Endodermal cell (in vitro differentiated cells): Measurements from ENCODE around the gene FYN. TPM values are rescaled to one million over a fixed set of nuclear protein-coding genes. Genes with fewer than 3 reads are reported as not detected.

ENCODE experiments used
- DNase-seq: peaks from one replicate; pipeline ENCODE4 v3.0.0-alpha.2; 2017
- H3K27ac ChIP-seq: 2 replicates; pipeline ENCODE4 v1.5.1; 2013; ENCODE audit warnings: mild to moderate bottlenecking, low read depth, low read length, moderate library complexity
- H3K27me3 ChIP-seq: 2 replicates; pipeline ENCODE4 v1.6.1; 2013; ENCODE audit warnings: mild to moderate bottlenecking, low read length, moderate library complexity; ENCODE audit not compliant: insufficient read depth, control insufficient read depth, poor library complexity, severe bottlenecking
- H3K36me3 ChIP-seq: 2 replicates; pipeline ENCODE4 v1.7.0; 2013; ENCODE audit warnings: mild to moderate bottlenecking, low read length, moderate library complexity; ENCODE audit not compliant: control insufficient read depth, insufficient read depth
- H3K4me1 ChIP-seq: one replicate; pipeline ENCODE4 v1.7.0; 2013; ENCODE audit warnings: low read length; ENCODE audit not compliant: control insufficient read depth, insufficient read depth
- H3K4me3 ChIP-seq: 2 replicates; pipeline ENCODE4 v1.5.1; 2013; ENCODE audit warnings: mild to moderate bottlenecking, low read length, moderate library complexity
- H3K9ac ChIP-seq: 2 replicates; pipeline ENCODE4 v1.6.1; 2013; ENCODE audit warnings: mild to moderate bottlenecking, low read length, moderate library complexity; ENCODE audit not compliant: poor library complexity, severe bottlenecking; ENCODE audit errors: extremely low read depth
- H3K9me3 ChIP-seq: 2 replicates; pipeline ENCODE4 v1.6.1; 2013; ENCODE audit warnings: mild to moderate bottlenecking, low read length, moderate library complexity; ENCODE audit not compliant: control insufficient read depth
- H3K27ac Mint-ChIP-seq: 2 replicates; pipeline ENCODE4 v1.8.0; 2020; ENCODE audit warnings: mixed read lengths
- H3K27me3 Mint-ChIP-seq: 2 replicates; pipeline ENCODE4 v1.8.0; 2021; ENCODE audit warnings: mild to moderate bottlenecking, mixed read lengths; ENCODE audit not compliant: insufficient read depth
- H3K36me3 Mint-ChIP-seq: 2 replicates; pipeline ENCODE4 v1.8.0; 2020; ENCODE audit warnings: low read depth, mixed read lengths
- H3K4me1 Mint-ChIP-seq: 2 replicates; pipeline ENCODE4 v1.8.0; 2020; ENCODE audit warnings: mixed read lengths
- H3K4me3 Mint-ChIP-seq: 2 replicates; pipeline ENCODE4 v1.8.0; 2020; ENCODE audit warnings: mild to moderate bottlenecking, moderate library complexity, mixed read lengths
- H3K9me3 Mint-ChIP-seq: 2 replicates; pipeline ENCODE4 v1.8.0; 2020; ENCODE audit warnings: mild to moderate bottlenecking, mixed read lengths
- CTCF ChIP-seq: fragments of 200-600 bp; sonication (generic); conservative IDR thresholded peaks from 2 replicates; pipeline ENCODE4 v1.5.0; 2021; ENCODE audit warnings: antibody characterized with exemption, mild to moderate bottlenecking
- whole genome bisulfite sequencing, 2 experiments: methylation state at CpG; one replicate each; pipeline versions ENCODE4 v1.1.5 to v1.1.7; 2013; ENCODE audit warnings: missing lambda C conversion rate in 2 of 2, mixed read lengths in 1 of 2; ENCODE audit not compliant: insufficient coverage in 1 of 2, insufficient read length in 1 of 2; 5-methylcytosine and 5-hydroxymethylcytosine counted together
- total RNA-seq, 2 donors: library from RNA; stranded (reverse); fragmentation: NEBNext Ultra II Directional in 1 of 2; extraction: Animal tissue kit (Norgen Biotek cat#: 25700) in 1 of 2; gene quantifications; 2 replicates in 1 of 2; 3 replicates in 1 of 2; pipeline ENCODE4 v1.2.1, GENCODE V29; 2021

Gene FYN
- total RNA-seq, 2 donors from 2014 or later, result 70.0 to 96.4 TPM

GRCh38 chr6:111685058-111685457 is 188.2 kb downstream of the FYN start:
- Histone ChIP-seq H3K4me3 (no peak overlapping the region), H3K27ac (peak overlapping the region; percentile 95), H3K36me3 (peaks cover 33% of the 10 kb centered on the region), H3K9ac (no peak overlapping the region), H3K9me3 (no peaks in the 10 kb centered on the region), H3K27me3 (no peaks in the 10 kb centered on the region), H3K4me1 (no peaks in the 10 kb centered on the region)
- 94 to 97% methylated on average over 6 to 7 of the region's 7 CpGs for WGBS, 2 experiments
- Mint-ChIP-seq H3K4me1 (peaks cover 22% of the 10 kb centered on the region), H3K9me3 (no peaks in the 10 kb centered on the region), H3K27ac (no peak overlapping the region), H3K27me3 (no peaks in the 10 kb centered on the region), H3K36me3 (peaks cover 46% of the 10 kb centered on the region), H3K4me3 (no peak overlapping the region)
- DNase-seq, result no peak
- no peak for TF ChIP-seq CTCF

- no peaks in the 10 kb centered on the region for H3K9me3 ChIP-seq
- H3K27ac ChIP-seq, result no peak overlapping the region
- H3K4me1 Mint-ChIP-seq, result peaks cover 31% of the 10 kb centered on the region
- H3K9ac ChIP-seq, result no peak overlapping the region
- H3K36me3 ChIP-seq, result peaks cover 22% of the 10 kb centered on the region
- no peak overlapping the region for H3K4me3 Mint-ChIP-seq
- WGBS, 2 experiments, result 95 to 96% methylated on average over 5 of the region's 5 CpGs
- no peak for DNase-seq
- H3K27me3 ChIP-seq, result no peaks in the 10 kb centered on the region
- H3K9me3 Mint-ChIP-seq, result no peaks in the 10 kb centered on the region
- no peak overlapping the region for H3K4me3 ChIP-seq
- no peak for TF ChIP-seq CTCF
- H3K4me1 ChIP-seq, result peaks cover 7% of the 10 kb centered on the region
- H3K36me3 Mint-ChIP-seq, result peaks cover 35% of the 10 kb centered on the region
- no peaks in the 10 kb centered on the region for H3K27me3 Mint-ChIP-seq
- H3K27ac Mint-ChIP-seq, result no peak overlapping the region
Measured at GRCh38 chr6:111683749-111684267, 189.4 kb downstream of the FYN start.

- H3K27me3 ChIP-seq, result no peaks in the 10 kb centered on the region
- H3K9ac ChIP-seq, result no peak overlapping the region
- peaks cover 22% of the 10 kb centered on the region for H3K36me3 ChIP-seq
- H3K4me3 ChIP-seq, result no peak overlapping the region
- Mint-ChIP-seq H3K9me3 (no peaks in the 10 kb centered on the region), H3K27ac (no peak overlapping the region), H3K4me3 (no peak overlapping the region), H3K4me1 (peaks cover 37% of the 10 kb centered on the region), H3K36me3 (peaks cover 31% of the 10 kb centered on the region), H3K27me3 (no peaks in the 10 kb centered on the region)
- 94 to 95% methylated on average over 2 to 5 of the region's 5 CpGs for WGBS, 2 experiments
- no peak for TF ChIP-seq CTCF
- no peak overlapping the region for H3K27ac ChIP-seq
- H3K4me1 ChIP-seq, result peaks cover 7% of the 10 kb centered on the region
- no peak for DNase-seq
- H3K9me3 ChIP-seq, result no peaks in the 10 kb centered on the region
Measured at GRCh38 chr6:111683157-111683556, 190.1 kb downstream of the FYN start.
